Keratinocyte (primary cell): ENCODE measurements around the gene DNAH8.

ENCODE experiments used
- CTCF ChIP-seq, 3 experiments: IDR thresholded peaks in 1 of 3; conservative IDR thresholded peaks in 1 of 3; optimal IDR thresholded peaks in 1 of 3; 2 replicates in 2 of 3; 3 replicates in 1 of 3; pipeline versions ENCODE3 to v1.5.1; 2011; ENCODE audit warnings: low read length in 3 of 3, mild to moderate bottlenecking in 3 of 3, moderate library complexity in 2 of 3, control low read depth in 1 of 3, inconsistent platforms in 1 of 3; ENCODE audit not compliant: insufficient read depth in 2 of 3; ENCODE audit errors: extremely low read depth in 1 of 3
- EZH2 ChIP-seq: IDR thresholded peaks from one replicate; pipeline ENCODE4 v1.6.1; 2012; ENCODE audit warnings: inconsistent platforms, mild to moderate bottlenecking, low read length, moderate library complexity

GRCh38 chr6:38813041-38813823 lies 98.1 kb downstream of the DNAH8 start:
- no peak for TF ChIP-seq CTCF (optimal IDR thresholded peaks at IDR 0.05 in 1 of 3, IDR thresholded peaks at IDR 0.05 in 1 of 3, conservative IDR thresholded peaks at IDR 0.05 in 1 of 3; ENCODE audit: extremely low read depth in 1 of 3, insufficient read depth in 2 of 3, low read length in 3 of 3)
- TF ChIP-seq EZH2, result no peak
